HCT116 (cell line): Measurements from ENCODE around the gene COL26A1. TPM values are rescaled to one million over a fixed set of nuclear protein-coding genes. Genes with fewer than 3 reads are reported as not detected.

Experiments used
- ATAC-seq: fragments of 200-7000 bp; cut with Tn5 transposase; 2 replicates; pipeline ENCODE4 v1.9.1; 2020; ENCODE audit warnings: mild to moderate bottlenecking, moderate library complexity
- BruUV-seq: library from RNA; stranded (reverse); fragments of 400-500 nt; replicated peaks from 2 replicates; lab custom pipeline; 2021; lab: Mats Ljungman, UMichigan
- CTCF ChIA-PET: fragments of 300-600 bp; sonication (Branson Sonifier 250); formaldehyde crosslinking; loops from one replicate; lab custom pipeline; 2021; ENCODE audit warnings: antibody characterized with exemption; lab: Charles Lee
- POLR2A ChIA-PET: fragments of 300-600, 350-600 bp; sonication (Branson Sonifier 250); formaldehyde crosslinking; loops from one replicate; lab custom pipeline; 2021; ENCODE audit warnings: antibody characterized with exemption; lab: Charles Lee
- RAD21 ChIA-PET, 2 experiments: fragments of 300-600 bp; sonication (Branson Sonifier 250); formaldehyde crosslinking; loops; one replicate each; lab custom pipeline; 2023; ENCODE audit warnings: low total read pairs in 2 of 2; ENCODE audit not compliant: uncharacterized antibody in 2 of 2, unreplicated experiment in 2 of 2, low non-redundant PET in 1 of 2; lab: Charles Lee
- DNase-seq: peaks from one replicate; pipeline ENCODE4 v3.0.0-alpha.2; 2010; ENCODE audit warnings: low read depth, low spot score
- H2AFZ ChIP-seq: fragments of 200-600 bp; shearing (Covaris generic), sonication (generic); 2 replicates; pipeline ENCODE4 v1.6.1; 2017; ENCODE audit warnings: low read depth, mixed run types, mixed read lengths, antibody characterized with exemption, low read length; ENCODE audit not compliant: poor library complexity, severe bottlenecking
- H3K27ac ChIP-seq: 2 replicates; pipeline ENCODE4 v1.5.1; 2012; ENCODE audit warnings: low read depth, low read length
- H3K27me3 ChIP-seq: fragments of 200-600 bp; sonication (generic); 2 replicates; pipeline ENCODE4 v1.6.1; 2016; ENCODE audit warnings: mixed run types, low read length, mixed read lengths; ENCODE audit not compliant: insufficient read depth
- H3K36me3 ChIP-seq, 2 experiments: fragments of 200-500 bp in 1 of 2; fragments of 200-600 bp in 1 of 2; sonication (Bioruptor generic) in 1 of 2; sonication (generic) in 1 of 2; 2 replicates each; pipeline versions ENCODE4 v1.5.1 to v1.6.1; 2014 to 2016; ENCODE audit warnings: low read length in 2 of 2, inconsistent platforms in 1 of 2, mixed read lengths in 1 of 2, mixed run types in 1 of 2; ENCODE audit not compliant: insufficient read depth in 2 of 2, control insufficient read depth in 1 of 2
- H3K4me1 ChIP-seq, 2 experiments: fragments of 200-600 bp in 1 of 2; sonication (generic) in 1 of 2; 2 replicates each; pipeline versions ENCODE4 v1.5.1 to v1.6.1; 2012 to 2017; ENCODE audit warnings: low read length in 2 of 2, inconsistent platforms in 1 of 2, mild to moderate bottlenecking in 1 of 2, mixed read lengths in 1 of 2, mixed run types in 1 of 2, moderate library complexity in 1 of 2; ENCODE audit not compliant: insufficient read depth in 2 of 2, control insufficient read depth in 1 of 2
- H3K4me2 ChIP-seq: fragments of 200-600 bp; sonication (generic); 2 replicates; pipeline ENCODE4 v1.6.1; 2017; ENCODE audit warnings: mixed run types, low read length, mixed read lengths
- H3K4me3 ChIP-seq, 2 experiments: fragments of 200-600 bp in 1 of 2; sonication (generic) in 1 of 2; replicated peaks in 1 of 2; 2 replicates each; pipeline ENCODE4 v1.5.1; 2011 to 2016; ENCODE audit warnings: low read length in 2 of 2, control low read depth in 1 of 2, low read depth in 1 of 2, mild to moderate bottlenecking in 1 of 2, mixed read lengths in 1 of 2, mixed run types in 1 of 2
- H3K79me2 ChIP-seq: fragments of 200-600 bp; sonication (generic); 2 replicates; pipeline ENCODE4 v1.6.1; 2017; ENCODE audit warnings: mild to moderate bottlenecking, mixed run types, low read length, moderate library complexity, mixed read lengths; ENCODE audit not compliant: insufficient read depth
- H3K9ac ChIP-seq: fragments of 200-600 bp; sonication (generic); 2 replicates; pipeline ENCODE4 v1.6.1; 2016; ENCODE audit warnings: low read length, mixed read lengths
- H3K9me2 ChIP-seq: fragments of 200-600 bp; sonication (generic), shearing (Covaris generic); 2 replicates; pipeline ENCODE4 v1.6.1; 2017; ENCODE audit warnings: mixed run types, mild to moderate bottlenecking, moderate library complexity; ENCODE audit not compliant: insufficient read depth
- H3K9me3 ChIP-seq, 2 experiments: fragments of 200-500 bp in 1 of 2; fragments of 200-600 bp in 1 of 2; sonication (Bioruptor generic) in 1 of 2; sonication (generic) in 1 of 2; 2 replicates each; pipeline ENCODE4 v1.6.1; 2014 to 2017; ENCODE audit warnings: low read length in 2 of 2, mixed read lengths in 2 of 2, inconsistent platforms in 1 of 2, low read depth in 1 of 2, mild to moderate bottlenecking in 1 of 2, mixed run types in 1 of 2, moderate library complexity in 1 of 2; ENCODE audit not compliant: control insufficient read depth in 1 of 2, insufficient read depth in 1 of 2
- H4K20me1 ChIP-seq: fragments of 200-600 bp; sonication (generic), shearing (Covaris generic); 2 replicates; pipeline ENCODE4 v1.6.1; 2017; ENCODE audit warnings: mixed run types, mild to moderate bottlenecking, moderate library complexity; ENCODE audit not compliant: insufficient read depth
- CBX3 ChIP-seq: IDR thresholded peaks from 2 replicates; pipeline ENCODE4 v1.6.1; 2012; ENCODE audit warnings: low read depth
- EGR1 ChIP-seq: IDR thresholded peaks from 2 replicates; pipeline ENCODE4 v1.6.1; 2012; ENCODE audit warnings: low read depth
- ELF1 ChIP-seq: IDR thresholded peaks from 2 replicates; pipeline ENCODE4 v1.6.1; 2012; ENCODE audit warnings: low read depth, borderline replicate concordance
- EZH2phosphoT487 ChIP-seq: fragments of 200-600 bp; IDR thresholded peaks from 2 replicates; pipeline ENCODE4 v1.6.1; 2018; ENCODE audit warnings: antibody characterized with exemption, borderline replicate concordance
- JUND ChIP-seq: IDR thresholded peaks from 2 replicates; pipeline ENCODE4 v1.6.1; 2012
- POLR2A ChIP-seq: IDR thresholded peaks from 2 replicates; pipeline ENCODE4 v1.7.0; 2011; ENCODE audit warnings: borderline replicate concordance; ENCODE audit not compliant: insufficient read depth, insufficient read length; ENCODE audit errors: extremely low read depth
- POLR2AphosphoS5 ChIP-seq: IDR thresholded peaks from 2 replicates; pipeline ENCODE4 v1.6.1; 2011; ENCODE audit warnings: mild to moderate bottlenecking, low read depth, low read length, moderate library complexity
- RAD21 ChIP-seq: IDR thresholded peaks from 2 replicates; pipeline ENCODE4 v1.6.1; 2012; ENCODE audit warnings: low read depth, mild to moderate bottlenecking
- SIN3A ChIP-seq: IDR thresholded peaks from 2 replicates; pipeline ENCODE4 v1.6.1; 2012; ENCODE audit warnings: low read depth
- SP1 ChIP-seq: IDR thresholded peaks from 2 replicates; pipeline ENCODE4 v1.6.1; 2012; ENCODE audit warnings: low read depth
- TCF7L2 ChIP-seq: IDR thresholded peaks from 2 replicates; pipeline ENCODE4 v1.7.0; 2011; ENCODE audit warnings: borderline replicate concordance, inconsistent platforms; ENCODE audit not compliant: insufficient read depth, insufficient read length; ENCODE audit errors: extremely low read depth
- ZFX ChIP-seq: fragments of 450-650 bp; IDR thresholded peaks from 2 replicates; pipeline ENCODE4 v1.6.1; 2017
- ZNF274 ChIP-seq: fragments of 200-500 bp; sonication (Bioruptor generic); IDR thresholded peaks from 2 replicates; pipeline ENCODE4 v1.6.1; 2014; ENCODE audit warnings: mild to moderate bottlenecking, low read depth, low read length, inconsistent platforms
- intact Hi-C: fragments of 100-400 bp; cut with micrococcal nuclease; formaldehyde crosslinking; loops from 2 replicates; pipeline ENCODE4 v1.10.0; 2022
- total RNA-seq: library from RNA; stranded (reverse); gene quantifications from one replicate; pipeline ENCODE4 v1.2.1, GENCODE V29; 2021; ENCODE audit not compliant: unreplicated experiment
- TF ChIP-seq, protein P1 (sequence below): IDR thresholded peaks from 2 replicates; pipeline ENCODE4 v1.6.1; 2012
- TF ChIP-seq, protein P2 (sequence below): IDR thresholded peaks from 2 replicates; pipeline ENCODE4 v1.6.1; 2012; ENCODE audit warnings: low read depth
- TF ChIP-seq, protein P3 (sequence below): IDR thresholded peaks from 2 replicates; pipeline ENCODE4 v1.6.1; 2012
- TF ChIP-seq, protein P4 (sequence below): IDR thresholded peaks from 2 replicates; pipeline ENCODE4 v1.6.1; 2011; ENCODE audit warnings: mild to moderate bottlenecking, low read length, moderate library complexity; ENCODE audit not compliant: insufficient replicate concordance; ENCODE audit errors: extremely low read depth

Gene COL26A1
- total RNA-seq, 1 experiment from 2014 or later, result 0.27 TPM

DNA sequence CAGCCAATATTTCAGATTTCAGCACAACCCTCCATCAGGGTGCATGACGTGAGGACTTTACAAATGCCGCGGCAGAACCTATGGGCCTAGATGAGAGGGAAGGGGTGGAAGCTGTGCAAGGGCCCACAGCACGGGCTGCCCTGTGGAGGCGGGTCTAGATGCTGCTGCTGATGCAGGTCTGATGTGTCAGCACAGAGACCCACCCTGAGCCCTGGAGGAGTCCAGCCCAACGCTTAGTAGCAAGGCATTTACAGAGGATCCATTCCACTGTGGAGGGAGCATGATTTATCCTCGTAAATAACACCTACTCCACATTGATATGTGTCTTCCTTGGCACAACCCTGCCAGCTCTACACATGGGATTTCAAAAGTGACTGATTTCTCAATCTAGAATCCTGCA, 217.9 kb downstream of the COL26A1 start:
- Histone ChIP-seq H3K9ac (no peak overlapping the region), H3K9me3 (peaks cover 0 to 11% of the 10 kb centered on the region in 2 experiments; a peak in 1 of 4 replicates), H3K4me3 (no peak overlapping the region), H3K4me2 (no peak overlapping the region), H3K27me3 (no peaks in the 10 kb centered on the region), H3K79me2 (no peaks in the 10 kb centered on the region), H3K9me2 (no peaks in the 10 kb centered on the region), H3K4me1 (peaks cover 0 to 11% of the 10 kb centered on the region in 2 experiments; a peak in 2 of 4 replicates), H4K20me1 (no peaks in the 10 kb centered on the region), H2AFZ (no peak overlapping the region), H3K36me3 (no peaks in the 10 kb centered on the region), H3K27ac (no peak overlapping the region)
- ChIA-PET RAD21 (no interaction called here), CTCF (no interaction called here), POLR2A (no interaction called here)
- intact Hi-C loops, result no loop called here
- TF ChIP-seq EGR1, result no peak
- BruUV-seq, result no TSS peak
- DNase-seq, result no peak
- no peak for ATAC-seq

DNA sequence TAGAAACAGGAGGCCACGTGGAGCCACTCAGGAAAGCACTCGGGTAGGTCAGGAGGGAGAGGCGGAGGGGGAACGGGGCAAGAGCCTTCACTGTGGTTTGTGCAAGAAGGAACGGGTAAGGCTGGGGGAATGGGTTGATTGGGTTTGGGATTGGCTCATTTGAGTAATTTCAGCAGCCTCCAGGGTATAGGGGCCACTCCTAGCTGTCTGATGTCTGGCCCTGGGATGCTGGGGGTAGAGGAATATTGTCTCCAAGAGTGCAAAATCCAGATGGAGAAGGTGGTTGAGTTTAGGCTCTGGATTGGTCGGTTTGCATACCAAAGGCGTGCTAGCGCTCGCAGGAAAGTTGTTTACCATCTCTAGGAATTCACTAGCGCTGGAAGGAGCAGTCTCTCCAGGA, 219.2 kb downstream of the COL26A1 start:
- BruUV-seq, result no TSS peak
- CTCF ChIA-PET, result no interaction called here
- TF ChIP-seq, protein P1, sequence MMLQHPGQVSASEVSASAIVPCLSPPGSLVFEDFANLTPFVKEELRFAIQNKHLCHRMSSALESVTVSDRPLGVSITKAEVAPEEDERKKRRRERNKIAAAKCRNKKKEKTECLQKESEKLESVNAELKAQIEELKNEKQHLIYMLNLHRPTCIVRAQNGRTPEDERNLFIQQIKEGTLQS, result no peak
- TF ChIP-seq POLR2A (no peak), TCF7L2 (no peak), ZNF274 (no peak), SP1 (no peak), RAD21 (no peak), EZH2phosphoT487 (no peak), CBX3 (no peak), SIN3A (no peak), ZFX (no peak), POLR2AphosphoS5 (no peak), ELF1 (no peak), JUND (no peak)
- TF ChIP-seq, protein P2, sequence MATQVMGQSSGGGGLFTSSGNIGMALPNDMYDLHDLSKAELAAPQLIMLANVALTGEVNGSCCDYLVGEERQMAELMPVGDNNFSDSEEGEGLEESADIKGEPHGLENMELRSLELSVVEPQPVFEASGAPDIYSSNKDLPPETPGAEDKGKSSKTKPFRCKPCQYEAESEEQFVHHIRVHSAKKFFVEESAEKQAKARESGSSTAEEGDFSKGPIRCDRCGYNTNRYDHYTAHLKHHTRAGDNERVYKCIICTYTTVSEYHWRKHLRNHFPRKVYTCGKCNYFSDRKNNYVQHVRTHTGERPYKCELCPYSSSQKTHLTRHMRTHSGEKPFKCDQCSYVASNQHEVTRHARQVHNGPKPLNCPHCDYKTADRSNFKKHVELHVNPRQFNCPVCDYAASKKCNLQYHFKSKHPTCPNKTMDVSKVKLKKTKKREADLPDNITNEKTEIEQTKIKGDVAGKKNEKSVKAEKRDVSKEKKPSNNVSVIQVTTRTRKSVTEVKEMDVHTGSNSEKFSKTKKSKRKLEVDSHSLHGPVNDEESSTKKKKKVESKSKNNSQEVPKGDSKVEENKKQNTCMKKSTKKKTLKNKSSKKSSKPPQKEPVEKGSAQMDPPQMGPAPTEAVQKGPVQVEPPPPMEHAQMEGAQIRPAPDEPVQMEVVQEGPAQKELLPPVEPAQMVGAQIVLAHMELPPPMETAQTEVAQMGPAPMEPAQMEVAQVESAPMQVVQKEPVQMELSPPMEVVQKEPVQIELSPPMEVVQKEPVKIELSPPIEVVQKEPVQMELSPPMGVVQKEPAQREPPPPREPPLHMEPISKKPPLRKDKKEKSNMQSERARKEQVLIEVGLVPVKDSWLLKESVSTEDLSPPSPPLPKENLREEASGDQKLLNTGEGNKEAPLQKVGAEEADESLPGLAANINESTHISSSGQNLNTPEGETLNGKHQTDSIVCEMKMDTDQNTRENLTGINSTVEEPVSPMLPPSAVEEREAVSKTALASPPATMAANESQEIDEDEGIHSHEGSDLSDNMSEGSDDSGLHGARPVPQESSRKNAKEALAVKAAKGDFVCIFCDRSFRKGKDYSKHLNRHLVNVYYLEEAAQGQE, result no peak
- TF ChIP-seq, protein P3, sequence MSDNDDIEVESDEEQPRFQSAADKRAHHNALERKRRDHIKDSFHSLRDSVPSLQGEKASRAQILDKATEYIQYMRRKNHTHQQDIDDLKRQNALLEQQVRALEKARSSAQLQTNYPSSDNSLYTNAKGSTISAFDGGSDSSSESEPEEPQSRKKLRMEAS, result no peak
- TF ChIP-seq, protein P4, sequence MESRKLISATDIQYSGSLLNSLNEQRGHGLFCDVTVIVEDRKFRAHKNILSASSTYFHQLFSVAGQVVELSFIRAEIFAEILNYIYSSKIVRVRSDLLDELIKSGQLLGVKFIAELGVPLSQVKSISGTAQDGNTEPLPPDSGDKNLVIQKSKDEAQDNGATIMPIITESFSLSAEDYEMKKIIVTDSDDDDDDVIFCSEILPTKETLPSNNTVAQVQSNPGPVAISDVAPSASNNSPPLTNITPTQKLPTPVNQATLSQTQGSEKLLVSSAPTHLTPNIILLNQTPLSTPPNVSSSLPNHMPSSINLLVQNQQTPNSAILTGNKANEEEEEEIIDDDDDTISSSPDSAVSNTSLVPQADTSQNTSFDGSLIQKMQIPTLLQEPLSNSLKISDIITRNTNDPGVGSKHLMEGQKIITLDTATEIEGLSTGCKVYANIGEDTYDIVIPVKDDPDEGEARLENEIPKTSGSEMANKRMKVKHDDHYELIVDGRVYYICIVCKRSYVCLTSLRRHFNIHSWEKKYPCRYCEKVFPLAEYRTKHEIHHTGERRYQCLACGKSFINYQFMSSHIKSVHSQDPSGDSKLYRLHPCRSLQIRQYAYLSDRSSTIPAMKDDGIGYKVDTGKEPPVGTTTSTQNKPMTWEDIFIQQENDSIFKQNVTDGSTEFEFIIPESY, result no peak

More for the DNA sequence above, 219.2 kb downstream of the COL26A1 start:
- Histone ChIP-seq H3K27ac (no peak overlapping the region), H4K20me1 (no peaks in the 10 kb centered on the region), H3K9ac (no peak overlapping the region), H3K27me3 (no peaks in the 10 kb centered on the region), H3K9me3 (peaks cover 0 to 11% of the 10 kb centered on the region in 2 experiments; a peak in 1 of 4 replicates), H3K79me2 (no peaks in the 10 kb centered on the region), H2AFZ (no peak overlapping the region), H3K4me3 (no peak overlapping the region), H3K9me2 (no peaks in the 10 kb centered on the region), H3K36me3 (no peaks in the 10 kb centered on the region), H3K4me2 (no peak overlapping the region), H3K4me1 (peaks cover 0 to 8% of the 10 kb centered on the region in 2 experiments; a peak in 2 of 4 replicates)
- ATAC-seq (no peak), DNase-seq (no peak)
- intact Hi-C loops, result no loop called here
- ChIA-PET RAD21 (no interaction called here), POLR2A (no interaction called here)
